Tibial nerve (tissue), 4 donors: ENCODE data around the gene PGM5. TPM values are rescaled to one million over a fixed set of nuclear protein-coding genes. Genes with fewer than 3 reads are reported as not detected.

Source experiments
- DNase-seq, 2 donors: peaks; one replicate each; pipeline ENCODE4 v3.0.0-alpha.2; 2019; ENCODE audit warnings: low spot score in 2 of 2
- H3K27ac ChIP-seq, 4 donors: fragments of 200-600 bp; sonication (generic) in 3 of 4; one replicate each; pipeline ENCODE4 v1.5.1; 2017 to 2019; ENCODE audit warnings: mild to moderate bottlenecking in 1 of 4
- H3K27me3 ChIP-seq, 2 donors: fragments of 200-600 bp; sonication (generic) in 1 of 2; one replicate each; pipeline versions ENCODE4 v1.5.1 to v1.6.0; 2017 to 2019
- H3K36me3 ChIP-seq, 3 donors: fragments of 200-600 bp; sonication (generic); one replicate each; pipeline ENCODE4 v1.5.1; 2018 to 2019
- H3K4me1 ChIP-seq, 4 donors: fragments of 200-600 bp; sonication (generic) in 3 of 4; one replicate each; pipeline ENCODE4 v1.5.1; 2017 to 2019
- H3K4me3 ChIP-seq, 4 donors: fragments of 200-600 bp; sonication (generic) in 3 of 4; one replicate each; pipeline ENCODE4 v1.5.1; 2017 to 2019; ENCODE audit warnings: mild to moderate bottlenecking in 1 of 4, moderate library complexity in 1 of 4
- H3K9me3 ChIP-seq, 4 donors: fragments of 200-600 bp; sonication (generic) in 3 of 4; one replicate each; pipeline ENCODE4 v1.5.1; 2017 to 2019
- CTCF ChIP-seq, 5 experiments: fragments of 200-600 bp in 3 of 5; fragments of 450-650 bp in 2 of 5; sonication (generic) in 3 of 5; IDR thresholded peaks; one replicate each; pipeline ENCODE4 v1.5.1; 2016 to 2019; ENCODE audit warnings: antibody characterized with exemption in 5 of 5, mild to moderate bottlenecking in 3 of 5, moderate library complexity in 2 of 5
- EP300 ChIP-seq, 2 donors: sonication (generic); formaldehyde crosslinking; IDR thresholded peaks; one replicate each; pipeline ENCODE4 v1.6.1; 2017; ENCODE audit warnings: antibody characterized with exemption in 2 of 2, mild to moderate bottlenecking in 1 of 2
- POLR2A ChIP-seq, 2 donors: fragments of 450-650 bp; IDR thresholded peaks; one replicate each; pipeline ENCODE4 v1.6.1; 2017; ENCODE audit warnings: antibody characterized with exemption in 2 of 2, mild to moderate bottlenecking in 2 of 2, moderate library complexity in 2 of 2
- WGBS, 2 donors: methylation state at CpG; one replicate each; pipeline ENCODE4 v1.1.5; 2018; 5-methylcytosine and 5-hydroxymethylcytosine counted together
- total RNA-seq, 4 donors: library from RNA; depleted of rRNA; stranded (reverse); fragments of >200 nt; gene quantifications; one replicate each; pipeline ENCODE4 v1.1.0, GENCODE V29; 2016

PGM5 gene
- total RNA-seq, 4 donors from 2014 or later, result 20.1 to 43.1 (median 27.0) TPM

- no peaks in the 10 kb centered on the region for H3K36me3 ChIP-seq
- no peaks in the 10 kb centered on the region for H3K27me3 ChIP-seq
- no peak overlapping the region for H3K4me3 ChIP-seq
- H3K4me1 ChIP-seq, result peaks cover 0 to 9% (median 3%) of the 10 kb centered on the region in 4 donors
- DNase-seq, result no peak
- TF ChIP-seq POLR2A (IDR thresholded peaks at IDR 0.05) (no peak), CTCF (IDR thresholded peaks at IDR 0.05) (no peak), EP300 (IDR thresholded peaks at IDR 0.05) (no peak)
- WGBS, 2 donors, result 31 to 38% methylated on average over 1 of the region's 1 CpG
- no peak overlapping the region for H3K27ac ChIP-seq
- no peaks in the 10 kb centered on the region for H3K9me3 ChIP-seq
These were observed 101.4 kb downstream of the PGM5 start for GRCh38 chr9:68457803-68458202.

GRCh38 chr9:68458918-68459317, 102.5 kb downstream of the PGM5 start:
- no peak for TF ChIP-seq CTCF (IDR thresholded peaks at IDR 0.05)
- TF ChIP-seq EP300 (IDR thresholded peaks at IDR 0.05), result no peak
- no peak for TF ChIP-seq POLR2A (IDR thresholded peaks at IDR 0.05)
- H3K27ac ChIP-seq, result no peak overlapping the region

GRCh38 chr9:68462105-68462775, 105.8 kb downstream of the PGM5 start:
- TF ChIP-seq POLR2A (IDR thresholded peaks at IDR 0.05), result no peak
- TF ChIP-seq CTCF (IDR thresholded peaks at IDR 0.05), result no peak
- no peak for TF ChIP-seq EP300 (IDR thresholded peaks at IDR 0.05)
- H3K36me3 ChIP-seq, result no peaks in the 10 kb centered on the region
- peaks cover 0 to 9% (median 3%) of the 10 kb centered on the region in 4 donors for H3K4me1 ChIP-seq
- H3K4me3 ChIP-seq, result no peak overlapping the region
- no peak for DNase-seq
- no peaks in the 10 kb centered on the region for H3K27me3 ChIP-seq
- 27 to 28% methylated on average over 7 of the region's 7 CpGs for WGBS, 2 donors
- no peak overlapping the region for H3K27ac ChIP-seq
- H3K9me3 ChIP-seq, result no peaks in the 10 kb centered on the region

More at GRCh38 chr9:68458918-68459317, 102.5 kb downstream of the PGM5 start:
- Histone ChIP-seq H3K36me3 (no peaks in the 10 kb centered on the region), H3K4me3 (no peak overlapping the region), H3K9me3 (no peaks in the 10 kb centered on the region), H3K4me1 (peaks cover 0 to 9% (median 3%) of the 10 kb centered on the region in 4 donors), H3K27me3 (no peaks in the 10 kb centered on the region)
- DNase-seq, result no peak
- WGBS, 2 donors, result 84 to 86% methylated on average over 1 of the region's 1 CpG

GRCh38 chr9:68470067-68470466, 113.7 kb downstream of the PGM5 start:
- no peak for DNase-seq
- Histone ChIP-seq H3K27me3 (no peaks in the 10 kb centered on the region), H3K9me3 (no peaks in the 10 kb centered on the region), H3K4me3 (no peak overlapping the region), H3K27ac (no peak overlapping the region), H3K4me1 (no peaks in the 10 kb centered on the region), H3K36me3 (no peaks in the 10 kb centered on the region)
- TF ChIP-seq POLR2A (IDR thresholded peaks at IDR 0.05) (no peak), CTCF (IDR thresholded peaks at IDR 0.05) (no peak), EP300 (IDR thresholded peaks at IDR 0.05) (no peak)

GRCh38 chr9:68470634-68471033, 114.2 kb downstream of the PGM5 start:
- no peaks in the 10 kb centered on the region for H3K4me1 ChIP-seq
- no peaks in the 10 kb centered on the region for H3K27me3 ChIP-seq
- no peak for DNase-seq
- no peaks in the 10 kb centered on the region for H3K9me3 ChIP-seq
- no peak overlapping the region for H3K4me3 ChIP-seq
- no peak for TF ChIP-seq CTCF (IDR thresholded peaks at IDR 0.05)
- TF ChIP-seq EP300 (IDR thresholded peaks at IDR 0.05), result no peak
- TF ChIP-seq POLR2A (IDR thresholded peaks at IDR 0.05), result no peak
- 92 to 93% methylated on average over 5 of the region's 5 CpGs for WGBS, 2 donors
- H3K27ac ChIP-seq, result no peak overlapping the region
- H3K36me3 ChIP-seq, result no peaks in the 10 kb centered on the region
